Rectal smooth muscle tissue (tissue), 1 donor: ENCODE results near the gene WNT8B.

ENCODE experiments used
- H3K27ac ChIP-seq: one replicate; pipeline ENCODE4 v1.7.0; 2013; ENCODE audit warnings: low read depth, low read length, inconsistent platforms
- H3K27me3 ChIP-seq: one replicate; pipeline ENCODE4 v1.7.0; 2013; ENCODE audit warnings: low read length; ENCODE audit not compliant: control insufficient read depth, insufficient read depth
- H3K36me3 ChIP-seq: one replicate; pipeline ENCODE4 v1.7.0; 2013; ENCODE audit warnings: low read length; ENCODE audit not compliant: control insufficient read depth, insufficient read depth
- H3K4me1 ChIP-seq: one replicate; pipeline ENCODE4 v1.7.0; 2013; ENCODE audit warnings: low read length; ENCODE audit not compliant: control insufficient read depth, insufficient read depth
- H3K4me3 ChIP-seq: one replicate; pipeline ENCODE4 v1.7.0; 2013; ENCODE audit warnings: low read length
- H3K9ac ChIP-seq: one replicate; pipeline ENCODE4 v1.7.0; 2013; ENCODE audit warnings: low read length

Gene WNT8B

DNA sequence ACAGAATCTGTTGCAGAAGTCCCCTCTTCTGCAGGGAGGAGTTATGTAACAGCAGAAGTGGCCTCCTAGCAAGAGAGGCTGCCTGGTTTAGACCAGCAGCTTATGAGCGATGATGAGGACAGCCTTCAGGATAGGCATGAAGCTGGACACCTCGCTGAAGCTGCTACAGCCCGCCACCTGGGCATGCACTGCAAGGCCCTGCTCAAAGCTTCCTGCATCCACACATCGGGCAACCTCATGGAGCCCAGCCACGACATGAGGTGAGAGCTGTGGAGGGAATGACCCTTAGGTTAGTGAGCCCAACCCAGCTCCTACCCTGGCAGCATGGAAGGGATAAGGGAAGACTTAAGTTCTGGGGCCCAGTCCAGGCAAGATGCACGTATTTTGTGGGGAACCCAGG, 24.7 kb downstream of the WNT8B start:
- H3K4me3 ChIP-seq: no peak overlapping the region
- H3K36me3 ChIP-seq: peaks cover 19% of the 10 kb centered on the region
- no peaks in the 10 kb centered on the region for H3K4me1 ChIP-seq
- H3K27ac ChIP-seq: no peak overlapping the region
- no peaks in the 10 kb centered on the region for H3K27me3 ChIP-seq
- H3K9ac ChIP-seq: no peak overlapping the region

DNA sequence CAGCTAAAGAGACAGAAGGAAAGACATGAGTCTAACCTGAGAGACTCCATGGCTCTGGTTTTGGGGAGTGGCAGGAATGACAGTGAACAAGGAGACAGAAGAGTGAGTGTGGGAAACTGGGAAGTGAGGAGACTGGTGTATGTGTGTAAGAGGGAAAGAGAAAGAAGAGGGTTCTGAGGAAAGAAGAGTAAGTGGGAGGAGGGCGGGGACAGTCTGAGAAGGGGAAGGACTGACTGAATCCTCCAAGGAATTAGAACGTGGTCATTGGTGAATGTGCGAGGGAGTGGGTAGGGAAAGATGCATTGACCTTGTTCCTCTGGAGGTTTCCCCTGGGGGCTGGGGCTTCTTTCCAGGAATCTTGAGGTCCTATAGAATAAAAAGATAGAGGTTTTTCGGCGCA, 26.6 kb downstream of the WNT8B start:
- H3K27ac ChIP-seq: no peak overlapping the region
- no peak overlapping the region for H3K4me3 ChIP-seq

DNA sequence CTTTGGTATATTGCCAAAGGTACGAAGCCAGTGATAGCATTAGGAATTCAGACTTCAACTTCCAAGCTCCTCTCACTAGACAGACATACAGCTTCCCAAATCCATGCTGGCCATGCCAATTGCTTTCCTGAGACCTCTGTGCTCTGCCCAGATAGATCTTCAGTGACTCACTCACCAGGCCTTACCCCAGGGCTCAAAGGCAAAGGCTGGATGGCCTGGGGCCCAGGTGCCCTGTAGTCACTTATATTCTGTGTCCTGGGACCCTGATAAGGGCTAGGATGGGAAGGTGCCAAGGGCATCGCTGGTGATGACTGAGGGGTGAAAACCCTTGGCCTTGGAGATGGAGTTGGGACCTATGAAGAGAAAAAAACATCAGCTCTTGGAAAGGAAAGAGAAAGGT, 27.7 kb downstream of the WNT8B start:
- Histone ChIP-seq H3K4me1 (no peaks in the 10 kb centered on the region), H3K27me3 (no peaks in the 10 kb centered on the region), H3K4me3 (no peak overlapping the region), H3K36me3 (peaks cover 19% of the 10 kb centered on the region), H3K27ac (no peak overlapping the region), H3K9ac (no peak overlapping the region)

More for the DNA sequence above, 26.6 kb downstream of the WNT8B start:
- Histone ChIP-seq H3K4me1 (no peaks in the 10 kb centered on the region), H3K27me3 (no peaks in the 10 kb centered on the region), H3K9ac (no peak overlapping the region), H3K36me3 (peaks cover 19% of the 10 kb centered on the region)

DNA sequence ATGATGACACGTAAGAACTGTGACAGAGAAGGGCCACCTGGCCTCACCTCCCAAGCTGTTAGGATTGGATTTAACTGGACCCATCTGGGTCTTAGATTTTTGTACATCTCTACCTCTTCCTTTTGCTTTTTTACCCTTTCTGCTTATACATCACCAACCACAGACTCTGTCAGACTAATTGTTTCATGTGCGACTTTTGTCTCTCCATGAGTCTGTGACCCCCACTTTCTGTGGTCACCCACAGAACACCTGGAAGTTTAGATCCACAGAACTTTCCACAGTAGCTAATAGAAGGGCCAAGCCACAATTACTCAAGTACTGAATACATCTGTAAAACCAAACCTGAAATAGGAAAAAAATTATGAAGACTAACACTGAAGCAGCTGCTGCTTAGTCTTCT, 33.8 kb downstream of the WNT8B start:
- no peak overlapping the region for H3K9ac ChIP-seq
- H3K4me3 ChIP-seq: no peak overlapping the region
- H3K36me3 ChIP-seq: peaks cover 35% of the 10 kb centered on the region
- H3K27ac ChIP-seq: no peak overlapping the region
- no peaks in the 10 kb centered on the region for H3K4me1 ChIP-seq
- H3K27me3 ChIP-seq: no peaks in the 10 kb centered on the region

- Histone ChIP-seq H3K27ac (no peak overlapping the region), H3K9ac (no peak overlapping the region), H3K36me3 (peaks cover 39% of the 10 kb centered on the region), H3K4me3 (no peak overlapping the region), H3K27me3 (no peaks in the 10 kb centered on the region), H3K4me1 (no peaks in the 10 kb centered on the region)
Measured at GRCh38 chr10:100498059-100498458, 35.2 kb downstream of the WNT8B start.

GRCh38 chr10:100501423-100501822, 38.6 kb downstream of the WNT8B start:
- Histone ChIP-seq H3K9ac (no peak overlapping the region), H3K4me3 (no peak overlapping the region), H3K27me3 (no peaks in the 10 kb centered on the region), H3K36me3 (peaks cover 43% of the 10 kb centered on the region), H3K27ac (no peak overlapping the region), H3K4me1 (no peaks in the 10 kb centered on the region)

GRCh38 chr10:100502926-100503494, 40.2 kb downstream of the WNT8B start:
- Histone ChIP-seq H3K4me1 (no peaks in the 10 kb centered on the region), H3K9ac (no peak overlapping the region), H3K27me3 (no peaks in the 10 kb centered on the region), H3K4me3 (no peak overlapping the region), H3K27ac (no peak overlapping the region), H3K36me3 (peaks cover 42% of the 10 kb centered on the region)

DNA sequence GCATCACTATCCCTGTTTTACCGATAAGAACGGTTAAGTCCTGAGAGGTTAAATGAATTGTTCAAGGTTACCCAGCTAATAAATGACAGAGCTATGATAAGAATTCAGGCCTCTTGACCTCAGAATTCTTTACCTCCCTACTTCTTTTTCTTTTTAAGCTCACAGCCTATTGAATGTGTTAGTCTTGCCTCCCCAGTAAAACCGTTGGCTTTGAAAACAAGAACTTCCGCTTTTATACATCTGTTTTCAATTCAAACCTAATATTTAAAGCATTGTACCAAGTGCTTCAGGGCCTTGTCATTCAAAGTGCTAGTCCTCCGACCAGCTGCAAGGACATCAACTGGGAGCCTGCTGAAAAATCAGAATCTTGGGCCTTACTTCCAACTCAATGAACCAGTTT, 41.3 kb downstream of the WNT8B start:
- peaks cover 33% of the 10 kb centered on the region for H3K36me3 ChIP-seq
- H3K9ac ChIP-seq: no peak overlapping the region
- H3K4me3 ChIP-seq: no peak overlapping the region
- H3K4me1 ChIP-seq: no peaks in the 10 kb centered on the region
- no peak overlapping the region for H3K27ac ChIP-seq
- no peaks in the 10 kb centered on the region for H3K27me3 ChIP-seq

- peaks cover 27% of the 10 kb centered on the region for H3K36me3 ChIP-seq
- H3K27ac ChIP-seq: no peak overlapping the region
- H3K9ac ChIP-seq: no peak overlapping the region
- H3K4me3 ChIP-seq: no peak overlapping the region
- no peaks in the 10 kb centered on the region for H3K4me1 ChIP-seq
- no peaks in the 10 kb centered on the region for H3K27me3 ChIP-seq
Measured at GRCh38 chr10:100505164-100505563, 42.4 kb downstream of the WNT8B start.

GRCh38 chr10:100506596-100507356, 44.0 kb downstream of the WNT8B start:
- H3K27ac ChIP-seq: no peak overlapping the region
- H3K4me1 ChIP-seq: no peaks in the 10 kb centered on the region
- no peak overlapping the region for H3K4me3 ChIP-seq
- H3K36me3 ChIP-seq: peaks cover 31% of the 10 kb centered on the region
- H3K27me3 ChIP-seq: no peaks in the 10 kb centered on the region
- H3K9ac ChIP-seq: no peak overlapping the region

DNA sequence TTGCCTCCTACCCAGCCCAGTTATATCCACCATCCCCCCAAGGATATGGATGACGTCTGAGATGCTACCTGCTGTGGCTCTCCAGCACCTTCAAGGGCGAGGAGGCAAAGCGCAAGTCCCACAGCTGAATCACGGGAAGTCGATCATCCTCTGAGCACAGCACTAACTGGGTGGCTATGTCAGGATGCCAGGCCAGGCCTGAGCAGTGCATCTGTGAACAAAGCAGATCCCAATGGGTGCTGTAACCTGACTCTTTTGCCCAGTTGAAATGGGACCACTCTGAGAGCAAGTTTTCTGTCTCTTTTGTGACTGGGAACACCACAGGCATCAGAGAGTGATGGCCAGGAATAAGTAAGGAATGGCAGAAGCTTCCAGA, 44.5 kb downstream of the WNT8B start:
- no peaks in the 10 kb centered on the region for H3K4me1 ChIP-seq
- no peaks in the 10 kb centered on the region for H3K27me3 ChIP-seq
- H3K9ac ChIP-seq: no peak overlapping the region
- H3K4me3 ChIP-seq: no peak overlapping the region
- H3K27ac ChIP-seq: no peak overlapping the region
- peaks cover 31% of the 10 kb centered on the region for H3K36me3 ChIP-seq

GRCh38 chr10:100508266-100508665, 45.5 kb downstream of the WNT8B start:
- Histone ChIP-seq H3K27me3 (no peaks in the 10 kb centered on the region), H3K4me3 (no peak overlapping the region), H3K36me3 (peaks cover 30% of the 10 kb centered on the region), H3K27ac (no peak overlapping the region), H3K9ac (no peak overlapping the region), H3K4me1 (no peaks in the 10 kb centered on the region)

GRCh38 chr10:100508691-100509150, 45.9 kb downstream of the WNT8B start:
- Histone ChIP-seq H3K4me1 (no peaks in the 10 kb centered on the region), H3K27me3 (no peaks in the 10 kb centered on the region), H3K36me3 (peaks cover 30% of the 10 kb centered on the region), H3K9ac (no peak overlapping the region), H3K27ac (no peak overlapping the region), H3K4me3 (no peak overlapping the region)
